MM.1S (cell line): ENCODE results near the gene ARL6IP5.

ENCODE experiments used
- DNase-seq: peaks from one replicate; pipeline ENCODE4 v3.0.0-alpha.2; 2015
- H2AFZ ChIP-seq: fragments of 300-600 bp; sonication (generic); 2 replicates; pipeline ENCODE4 v1.6.0; 2016; ENCODE audit warnings: antibody characterized with exemption, low read length
- H3F3A ChIP-seq: fragments of 300-600 bp; sonication (generic); 2 replicates; pipeline ENCODE4 v1.6.1; 2016; ENCODE audit warnings: mild to moderate bottlenecking, antibody characterized with exemption, low read length, moderate library complexity, mixed read lengths; ENCODE audit not compliant: insufficient read depth
- H3K27ac ChIP-seq: fragments of 300-600 bp; sonication (generic); 2 replicates; pipeline ENCODE4 v1.5.1; 2016; ENCODE audit warnings: mild to moderate bottlenecking, low read length
- H3K27me3 ChIP-seq: fragments of 300-600 bp; sonication (generic); replicated peaks from 2 replicates; pipeline ENCODE4 v1.6.0; 2016; ENCODE audit warnings: low read length; ENCODE audit not compliant: insufficient read depth
- H3K36me3 ChIP-seq: fragments of 300-600 bp; sonication (generic); replicated peaks from 2 replicates; pipeline ENCODE4 v1.6.1; 2016; ENCODE audit warnings: mild to moderate bottlenecking, low read length, mixed read lengths; ENCODE audit not compliant: insufficient read depth
- H3K4me1 ChIP-seq: fragments of 300-600 bp; sonication (generic); 2 replicates; pipeline ENCODE4 v1.6.1; 2016; ENCODE audit warnings: low read length, mixed read lengths
- H3K4me2 ChIP-seq: fragments of 300-600 bp; sonication (generic); 2 replicates; pipeline ENCODE4 v1.6.0; 2016; ENCODE audit warnings: low read depth, low read length
- H3K4me3 ChIP-seq: fragments of 300-600 bp; sonication (generic); 2 replicates; pipeline ENCODE4 v1.5.1; 2016; ENCODE audit warnings: low read length, mixed read lengths
- H3K79me2 ChIP-seq: fragments of 300-600 bp; sonication (generic); 2 replicates; pipeline ENCODE4 v1.6.1; 2016; ENCODE audit warnings: mixed run types, low read length, mixed read lengths
- H3K9ac ChIP-seq: fragments of 300-600 bp; sonication (generic); 2 replicates; pipeline ENCODE4 v1.6.1; 2016; ENCODE audit warnings: low read length, mixed read lengths
- H3K9me2 ChIP-seq: fragments of 300-600 bp; sonication (generic); replicated peaks from 2 replicates; pipeline ENCODE4 v1.6.1; 2016; ENCODE audit warnings: mild to moderate bottlenecking, low read length, mixed read lengths; ENCODE audit not compliant: insufficient read depth
- H3K9me3 ChIP-seq: fragments of 300-600 bp; sonication (generic); replicated peaks from 2 replicates; pipeline ENCODE4 v1.6.1; 2016; ENCODE audit warnings: mild to moderate bottlenecking, low read length, mixed read lengths; ENCODE audit not compliant: insufficient read depth
- H4K20me1 ChIP-seq: fragments of 300-600 bp; sonication (generic); 2 replicates; pipeline ENCODE4 v1.6.1; 2016; ENCODE audit warnings: mild to moderate bottlenecking, low read length, moderate library complexity, mixed read lengths; ENCODE audit not compliant: insufficient read depth
- EZH2 ChIP-seq: fragments of 300-600 bp; sonication (generic); optimal IDR thresholded peaks from 2 replicates; pipeline ENCODE3; 2017; ENCODE audit warnings: low read depth, mild to moderate bottlenecking, antibody characterized with exemption, low read length, mixed read lengths
- EZH2phosphoT487 ChIP-seq: fragments of 300-600 bp; sonication (generic); IDR thresholded peaks from 2 replicates; pipeline ENCODE4 v1.6.1; 2018; ENCODE audit warnings: antibody characterized with exemption, low read length
- TF ChIP-seq, protein P1 (sequence below): fragments of 300-600 bp; sonication (generic); IDR thresholded peaks from 2 replicates; pipeline ENCODE4 v1.5.1; 2016; ENCODE audit warnings: antibody characterized with exemption, low read length, mixed read lengths

ARL6IP5 gene

DNA sequence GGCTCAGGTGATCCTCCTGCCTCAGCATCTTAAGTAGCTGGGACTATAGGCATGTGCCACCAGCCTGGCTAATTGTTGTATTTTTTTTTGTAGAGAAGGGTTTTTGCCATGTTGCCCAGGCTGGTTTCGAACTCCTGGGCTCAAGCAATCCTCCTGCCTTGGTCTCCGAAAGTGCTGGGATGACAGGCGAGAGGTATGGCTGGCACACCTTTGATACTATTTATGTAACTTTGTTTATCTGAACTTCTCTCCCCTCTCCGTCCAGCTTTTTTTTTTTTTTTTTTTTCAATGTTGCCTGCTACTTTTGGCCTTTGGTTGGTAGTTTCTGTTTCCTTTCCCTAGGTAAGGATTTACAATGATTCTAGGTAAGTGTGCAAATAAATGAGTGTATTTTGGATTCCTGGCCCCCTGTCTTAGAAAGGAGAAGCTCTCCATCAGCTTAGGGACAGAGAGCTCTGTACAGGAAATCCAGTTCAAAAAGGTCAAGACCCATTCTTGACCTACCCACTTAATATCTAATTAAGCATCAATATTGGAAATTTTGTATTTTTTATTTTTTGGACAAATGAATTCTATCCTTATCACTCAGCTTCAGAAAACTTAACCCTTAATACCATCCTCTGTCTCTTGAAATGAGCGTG, 6.8 kb downstream of the ARL6IP5 start:
- no peaks in the 10 kb centered on the region for H3K27me3 ChIP-seq
- no peaks in the 10 kb centered on the region for H3K9me3 ChIP-seq
- H3K27ac ChIP-seq = peak overlapping the region; percentile 91
- peaks cover 70% of the 10 kb centered on the region for H3K4me1 ChIP-seq
- peaks cover 91% of the 10 kb centered on the region for H3F3A ChIP-seq
- H3K9me2 ChIP-seq = no peaks in the 10 kb centered on the region
- peak overlapping the region; percentile 31 for H3K4me3 ChIP-seq
- TF ChIP-seq EZH2phosphoT487 (no peak), EZH2 (no peak)
- TF ChIP-seq, protein P1, sequence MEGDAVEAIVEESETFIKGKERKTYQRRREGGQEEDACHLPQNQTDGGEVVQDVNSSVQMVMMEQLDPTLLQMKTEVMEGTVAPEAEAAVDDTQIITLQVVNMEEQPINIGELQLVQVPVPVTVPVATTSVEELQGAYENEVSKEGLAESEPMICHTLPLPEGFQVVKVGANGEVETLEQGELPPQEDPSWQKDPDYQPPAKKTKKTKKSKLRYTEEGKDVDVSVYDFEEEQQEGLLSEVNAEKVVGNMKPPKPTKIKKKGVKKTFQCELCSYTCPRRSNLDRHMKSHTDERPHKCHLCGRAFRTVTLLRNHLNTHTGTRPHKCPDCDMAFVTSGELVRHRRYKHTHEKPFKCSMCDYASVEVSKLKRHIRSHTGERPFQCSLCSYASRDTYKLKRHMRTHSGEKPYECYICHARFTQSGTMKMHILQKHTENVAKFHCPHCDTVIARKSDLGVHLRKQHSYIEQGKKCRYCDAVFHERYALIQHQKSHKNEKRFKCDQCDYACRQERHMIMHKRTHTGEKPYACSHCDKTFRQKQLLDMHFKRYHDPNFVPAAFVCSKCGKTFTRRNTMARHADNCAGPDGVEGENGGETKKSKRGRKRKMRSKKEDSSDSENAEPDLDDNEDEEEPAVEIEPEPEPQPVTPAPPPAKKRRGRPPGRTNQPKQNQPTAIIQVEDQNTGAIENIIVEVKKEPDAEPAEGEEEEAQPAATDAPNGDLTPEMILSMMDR = no peak
- peak overlapping the region; percentile 89 for H3K4me2 ChIP-seq
- peak overlapping the region; percentile 37; the same call in 1 of the 2 replicates for H3K9ac ChIP-seq
- H4K20me1 ChIP-seq = no peaks in the 10 kb centered on the region
- peaks cover 96% of the 10 kb centered on the region for H3K79me2 ChIP-seq
- no peak overlapping the region for H2AFZ ChIP-seq
- no peaks in the 10 kb centered on the region for H3K36me3 ChIP-seq
- DNase-seq = peak; percentile 50

GRCh38 chr3:69092030-69092516, 7.3 kb downstream of the ARL6IP5 start:
- no peaks in the 10 kb centered on the region; the same call in 1 of the 2 replicates for H3K36me3 ChIP-seq
- H3K79me2 ChIP-seq = peaks cover 96% of the 10 kb centered on the region
- peaks cover 88% of the 10 kb centered on the region for H3F3A ChIP-seq
- DNase-seq = peak; percentile 47
- H3K9ac ChIP-seq = peak overlapping the region; percentile 37; the same call in 1 of the 2 replicates
- peaks cover 76% of the 10 kb centered on the region for H3K4me1 ChIP-seq
- H3K4me3 ChIP-seq = peak overlapping the region; percentile 31; the same call in 1 of the 2 replicates
- H2AFZ ChIP-seq = no peak overlapping the region
- peak overlapping the region; percentile 89 for H3K4me2 ChIP-seq
- H3K9me3 ChIP-seq = no peaks in the 10 kb centered on the region
- no peak for TF ChIP-seq EZH2phosphoT487
- TF ChIP-seq, protein P1 = no peak
- no peak for TF ChIP-seq EZH2
- no peaks in the 10 kb centered on the region for H3K27me3 ChIP-seq
- H3K27ac ChIP-seq = peak overlapping the region; percentile 91
- no peaks in the 10 kb centered on the region for H3K9me2 ChIP-seq
- H4K20me1 ChIP-seq = no peaks in the 10 kb centered on the region

- H3K4me1 ChIP-seq = peaks cover 64% of the 10 kb centered on the region
- H3K9me2 ChIP-seq = no peaks in the 10 kb centered on the region
- peak overlapping the region; percentile 89 for H3K4me2 ChIP-seq
- TF ChIP-seq EZH2 = no peak
- TF ChIP-seq, protein P1 = no peak
- TF ChIP-seq EZH2phosphoT487 = no peak
- H4K20me1 ChIP-seq = no peaks in the 10 kb centered on the region
- peak overlapping the region; percentile 29 for H3K4me3 ChIP-seq
- no peaks in the 10 kb centered on the region for H3K9me3 ChIP-seq
- H3K36me3 ChIP-seq = no peaks in the 10 kb centered on the region; the same call in 1 of the 2 replicates
- peak overlapping the region; percentile 91 for H3K27ac ChIP-seq
- peak overlapping the region; percentile 58 for H3K9ac ChIP-seq
- DNase-seq = peak; percentile 49
- H3F3A ChIP-seq = peaks cover 68% of the 10 kb centered on the region
- no peaks in the 10 kb centered on the region for H3K27me3 ChIP-seq
- H3K79me2 ChIP-seq = peaks cover 93% of the 10 kb centered on the region
- no peak overlapping the region for H2AFZ ChIP-seq
Observed at GRCh38 chr3:69094467-69095205, 9.9 kb downstream of the ARL6IP5 start.
